Measurements from ENCODE around the gene SEPTIN12.
"Not testable (repeated sequence)": the region's sequence is repeated elsewhere in the genome, so short reads cannot be mapped to it uniquely, and the experiment has no call there.

The SEPTIN12 gene

GRCh38 chr16:4795181-4795827 is 7.2 kb upstream of the SEPTIN12 start, which contains the start of gene SMIM22:
Gene SMIM22 (plus strand): TSS chr16:4795369. CDS start chr16:4795735, 366 bp downstream.
- no peak within 1 kb of the TSS for H3K27ac ChIP-seq (ENCODE audit: low read depth, low read length, severe bottlenecking)
- H3K4me3 ChIP-seq (ENCODE audit: extremely low read depth, insufficient read depth, low read length, poor library complexity, severe bottlenecking): no peak within 1 kb of the TSS
- H3K4me1 ChIP-seq (ENCODE audit: control insufficient read depth, insufficient read depth, low read length, poor library complexity, severe bottlenecking): no peaks in the 10 kb centered on the region
- H3K36me3 ChIP-seq (ENCODE audit: control insufficient read depth, insufficient read depth, low read length): peaks cover 12% of the 10 kb centered on the region
- 94 to 98% methylated on average over 9 to 12 of the region's 14 CpGs for WGBS, 2 experiments (ENCODE audit: insufficient coverage in 2 of 2)
- no peaks in the 10 kb centered on the region for H3K9me3 ChIP-seq (ENCODE audit: control insufficient read depth, low read length)

GRCh38 chr16:4792951-4793513 is 4.9 kb upstream of the SEPTIN12 start:
- H3K9me3 ChIP-seq (ENCODE audit: control insufficient read depth, low read length): no peaks in the 10 kb centered on the region
- peaks cover 6% of the 10 kb centered on the region for H3K4me1 ChIP-seq (ENCODE audit: control insufficient read depth, insufficient read depth, low read length, poor library complexity, severe bottlenecking)
- 80 to 96% methylated on average over 8 to 9 of the region's 13 CpGs for WGBS, 2 experiments (ENCODE audit: insufficient coverage in 2 of 2)
- no peaks in the 10 kb centered on the region for H3K36me3 ChIP-seq (ENCODE audit: control insufficient read depth, insufficient read depth, low read length)
- H3K27ac ChIP-seq (ENCODE audit: low read depth, low read length, severe bottlenecking): no peak overlapping the region
- no peak overlapping the region for H3K4me3 ChIP-seq (ENCODE audit: extremely low read depth, insufficient read depth, low read length, poor library complexity, severe bottlenecking)

- WGBS, 2 experiments (ENCODE audit: insufficient coverage in 2 of 2): 91 to 95% methylated on average over 8 to 9 of the region's 10 CpGs
- no peaks in the 10 kb centered on the region for H3K36me3 ChIP-seq (ENCODE audit: control insufficient read depth, insufficient read depth, low read length)
- no peak overlapping the region for H3K27ac ChIP-seq (ENCODE audit: low read depth, low read length, severe bottlenecking)
- H3K4me3 ChIP-seq (ENCODE audit: extremely low read depth, insufficient read depth, low read length, poor library complexity, severe bottlenecking): no peak overlapping the region
- no peaks in the 10 kb centered on the region for H3K9me3 ChIP-seq (ENCODE audit: control insufficient read depth, low read length)
- peaks cover 7% of the 10 kb centered on the region for H3K4me1 ChIP-seq (ENCODE audit: control insufficient read depth, insufficient read depth, low read length, poor library complexity, severe bottlenecking)
Measured at GRCh38 chr16:4790871-4791270, 2.7 kb upstream of the SEPTIN12 start.

- WGBS, 2 experiments (ENCODE audit: insufficient coverage in 2 of 2): 87 to 91% methylated on average over 10 of the region's 10 CpGs
- Histone ChIP-seq H3K4me3 (ENCODE audit: extremely low read depth, insufficient read depth, low read length, poor library complexity, severe bottlenecking) (no peak overlapping the region), H3K27ac (ENCODE audit: low read depth, low read length, severe bottlenecking) (no peak overlapping the region), H3K4me1 (ENCODE audit: control insufficient read depth, insufficient read depth, low read length, poor library complexity, severe bottlenecking) (peaks cover 7% of the 10 kb centered on the region), H3K9me3 (ENCODE audit: control insufficient read depth, low read length) (no peaks in the 10 kb centered on the region), H3K36me3 (ENCODE audit: control insufficient read depth, insufficient read depth, low read length) (no peaks in the 10 kb centered on the region)
Measured at GRCh38 chr16:4790261-4790660, 2.1 kb upstream of the SEPTIN12 start.

GRCh38 chr16:4788910-4789309 is 765 bp upstream of the SEPTIN12 start:
- no peak overlapping the region for H3K27ac ChIP-seq (ENCODE audit: low read depth, low read length, severe bottlenecking)
- H3K4me3 ChIP-seq (ENCODE audit: extremely low read depth, insufficient read depth, low read length, poor library complexity, severe bottlenecking): no peak overlapping the region
- peaks cover 7% of the 10 kb centered on the region for H3K4me1 ChIP-seq (ENCODE audit: control insufficient read depth, insufficient read depth, low read length, poor library complexity, severe bottlenecking)
- H3K9me3 ChIP-seq (ENCODE audit: control insufficient read depth, low read length): no peaks in the 10 kb centered on the region
- H3K36me3 ChIP-seq (ENCODE audit: control insufficient read depth, insufficient read depth, low read length): no peaks in the 10 kb centered on the region
- WGBS, 2 experiments (ENCODE audit: insufficient coverage in 2 of 2): 70 to 89% methylated on average over 2 to 6 of the region's 7 CpGs

- 91 to 94% methylated on average over 9 of the region's 9 CpGs for WGBS, 2 experiments (ENCODE audit: insufficient coverage in 2 of 2)
- Histone ChIP-seq H3K36me3 (ENCODE audit: control insufficient read depth, insufficient read depth, low read length) (no peaks in the 10 kb centered on the region), H3K9me3 (ENCODE audit: control insufficient read depth, low read length) (no peaks in the 10 kb centered on the region), H3K27ac (ENCODE audit: low read depth, low read length, severe bottlenecking) (no peak overlapping the region), H3K4me1 (ENCODE audit: control insufficient read depth, insufficient read depth, low read length, poor library complexity, severe bottlenecking) (peaks cover 7% of the 10 kb centered on the region), H3K4me3 (ENCODE audit: extremely low read depth, insufficient read depth, low read length, poor library complexity, severe bottlenecking) (no peak overlapping the region)
Measured at GRCh38 chr16:4788489-4788889, 344 bp upstream of the SEPTIN12 start.

GRCh38 chr16:4787068-4787467 is 1.1 kb downstream of the SEPTIN12 start:
- H3K27ac ChIP-seq (ENCODE audit: low read depth, low read length, severe bottlenecking): no peak overlapping the region
- no peaks in the 10 kb centered on the region for H3K36me3 ChIP-seq (ENCODE audit: control insufficient read depth, insufficient read depth, low read length)
- H3K4me3 ChIP-seq (ENCODE audit: extremely low read depth, insufficient read depth, low read length, poor library complexity, severe bottlenecking): no peak overlapping the region
- WGBS, 2 experiments (ENCODE audit: insufficient coverage in 2 of 2): 84 to 93% methylated on average over 4 to 5 of the region's 8 CpGs
- peaks cover 7% of the 10 kb centered on the region for H3K4me1 ChIP-seq (ENCODE audit: control insufficient read depth, insufficient read depth, low read length, poor library complexity, severe bottlenecking)
- no peaks in the 10 kb centered on the region for H3K9me3 ChIP-seq (ENCODE audit: control insufficient read depth, low read length)

- Histone ChIP-seq H3K27ac (ENCODE audit: low read depth, low read length, severe bottlenecking) (no peak overlapping the region), H3K9me3 (ENCODE audit: control insufficient read depth, low read length) (no peaks in the 10 kb centered on the region)
Measured at GRCh38 chr16:4785758-4786433, 2.2 kb downstream of the SEPTIN12 start.

GRCh38 chr16:4784444-4784987 is 3.6 kb downstream of the SEPTIN12 start:
- not testable (repeated sequence) for H3K27ac ChIP-seq (ENCODE audit: low read depth, low read length, severe bottlenecking); H3K4me1 ChIP-seq (ENCODE audit: control insufficient read depth, insufficient read depth, low read length, poor library complexity, severe bottlenecking); H3K9me3 ChIP-seq (ENCODE audit: control insufficient read depth, low read length); H3K36me3 ChIP-seq (ENCODE audit: control insufficient read depth, insufficient read depth, low read length); H3K4me3 ChIP-seq (ENCODE audit: extremely low read depth, insufficient read depth, low read length, poor library complexity, severe bottlenecking)
- 87 to 88% methylated on average over 9 to 11 of the region's 14 CpGs for WGBS, 2 experiments (ENCODE audit: insufficient coverage in 2 of 2)

More at GRCh38 chr16:4785758-4786433, 2.2 kb downstream of the SEPTIN12 start:
- 90 to 94% methylated on average over 10 to 15 of the region's 23 CpGs for WGBS, 2 experiments (ENCODE audit: insufficient coverage in 2 of 2)
- H3K4me3 ChIP-seq (ENCODE audit: extremely low read depth, insufficient read depth, low read length, poor library complexity, severe bottlenecking): no peak overlapping the region
- no peaks in the 10 kb centered on the region for H3K36me3 ChIP-seq (ENCODE audit: control insufficient read depth, insufficient read depth, low read length)
- peaks cover 7% of the 10 kb centered on the region for H3K4me1 ChIP-seq (ENCODE audit: control insufficient read depth, insufficient read depth, low read length, poor library complexity, severe bottlenecking)

GRCh38 chr16:4783951-4784336 is 4.2 kb downstream of the SEPTIN12 start:
- H3K27ac ChIP-seq (ENCODE audit: low read depth, low read length, severe bottlenecking): no peak overlapping the region
- no peaks in the 10 kb centered on the region for H3K9me3 ChIP-seq (ENCODE audit: control insufficient read depth, low read length)
- peaks cover 5% of the 10 kb centered on the region for H3K4me1 ChIP-seq (ENCODE audit: control insufficient read depth, insufficient read depth, low read length, poor library complexity, severe bottlenecking)
- WGBS, 2 experiments (ENCODE audit: insufficient coverage in 2 of 2): 84 to 85% methylated on average over 15 to 16 of the region's 16 CpGs
- no peaks in the 10 kb centered on the region for H3K36me3 ChIP-seq (ENCODE audit: control insufficient read depth, insufficient read depth, low read length)
- H3K4me3 ChIP-seq (ENCODE audit: extremely low read depth, insufficient read depth, low read length, poor library complexity, severe bottlenecking): no peak overlapping the region

Measured in mesodermal cell (in vitro differentiated cells).